ENCODE results near the gene AP3S2. TPM values are rescaled to one million over a fixed set of nuclear protein-coding genes. Genes with fewer than 3 reads are reported as not detected.
A peak's percentile ranks its signal among the peaks of the same experiment; 100 is the strongest.

AP3S2 gene
- total RNA-seq, 2 donors from 2014 or later = 32.3 to 57.6 TPM

DNA sequence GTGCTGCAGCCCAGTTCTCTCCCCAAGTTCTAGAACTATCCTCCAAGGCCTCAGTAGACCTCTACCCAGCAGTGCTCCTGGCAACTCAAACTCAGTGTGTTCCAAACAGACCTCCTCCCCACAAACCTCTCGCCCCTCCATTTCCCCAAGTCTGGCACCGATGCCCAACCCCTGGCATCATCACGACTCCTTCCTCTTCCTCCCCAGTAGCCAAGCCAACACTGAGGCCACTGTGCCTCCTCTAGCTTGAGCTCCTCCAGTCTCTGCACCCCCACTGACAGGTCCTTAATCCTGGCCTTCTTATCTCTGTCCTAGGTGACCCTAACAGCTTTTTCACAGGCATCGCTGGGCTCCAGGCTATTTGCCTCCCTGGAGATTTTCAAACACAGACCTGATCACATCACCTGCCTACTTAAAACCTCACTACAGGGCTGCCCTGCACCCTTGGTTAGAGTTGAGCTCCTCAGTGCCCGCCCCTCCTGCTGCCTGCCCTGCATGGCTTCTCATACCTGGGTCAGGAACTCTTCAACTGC is 12.1 kb upstream of the AP3S2 start:
- no peak overlapping the region for H3K4me3 ChIP-seq
- no peaks in the 10 kb centered on the region for H3K27me3 ChIP-seq
- H3K9me3 ChIP-seq = no peaks in the 10 kb centered on the region
- H3K27ac ChIP-seq = no peak overlapping the region
- DNase-seq (no peak), ATAC-seq (no peak)
- intact Hi-C loops (cut with DNase I) = loop anchor here (10.0 kb wide), 1 partner anchor 69 kb away; no protein-coding TSS in a partner anchor
- WGBS, 2 donors = 93 to 98% methylated on average over 5 of the region's 5 CpGs
- peaks cover 0 to 13% of the 10 kb centered on the region in 2 donors for H3K36me3 ChIP-seq (replicated peaks in 1 of 2; ENCODE audit: insufficient read depth in 1 of 2, low read depth in 2 of 2)
- peaks cover 21% of the 10 kb centered on the region for H3K4me1 ChIP-seq
- TF ChIP-seq CTCF (IDR thresholded peaks at IDR 0.05) (no peak), POLR2A (IDR thresholded peaks at IDR 0.05) (no peak)

- DNase-seq (peak in 1 of 4 donors; percentile 72), ATAC-seq (no peak)
- Histone ChIP-seq H3K27me3 (no peaks in the 10 kb centered on the region), H3K27ac (peak overlapping the region in 1 of 4 donors; percentile 7), H3K4me1 (peaks cover 7% of the 10 kb centered on the region), H3K9me3 (no peaks in the 10 kb centered on the region), H3K36me3 (replicated peaks in 1 of 2; ENCODE audit: insufficient read depth in 1 of 2, low read depth in 2 of 2) (peaks cover 0 to 13% of the 10 kb centered on the region in 2 donors), H3K4me3 (no peak overlapping the region)
- intact Hi-C loops (cut with DNase I) = loop anchor here (5.0 to 10.0 kb wide), 2 partner anchors 70 to 178 kb away; no protein-coding TSS in a partner anchor
- 85% methylated on average over 4 of the region's 5 CpGs; no CpG with 5 or more reads in 1 of the 2 donors for WGBS, 2 donors
- TF ChIP-seq CTCF (IDR thresholded peaks at IDR 0.05) (no peak), POLR2A (IDR thresholded peaks at IDR 0.05) (no peak)
These were observed 10.7 kb upstream of the AP3S2 start for GRCh38 chr15:89904519-89904918.

- WGBS, 2 donors = 95 to 100% methylated on average over 7 to 11 of the region's 11 CpGs
- Histone ChIP-seq H3K27ac (no peak overlapping the region), H3K9me3 (no peaks in the 10 kb centered on the region), H3K4me1 (peaks cover 3% of the 10 kb centered on the region), H3K36me3 (replicated peaks in 1 of 2; ENCODE audit: insufficient read depth in 1 of 2, low read depth in 2 of 2) (peaks cover 0 to 13% of the 10 kb centered on the region in 2 donors), H3K27me3 (no peaks in the 10 kb centered on the region), H3K4me3 (no peak overlapping the region)
- TF ChIP-seq POLR2A (IDR thresholded peaks at IDR 0.05) (no peak), CTCF (IDR thresholded peaks at IDR 0.05) (no peak)
- intact Hi-C loops (cut with DNase I) = loop anchor here (5.0 to 10.0 kb wide), 2 partner anchors 71 to 179 kb away; no protein-coding TSS in a partner anchor
- no peak for DNase-seq
- no peak for ATAC-seq
These were observed 10.0 kb upstream of the AP3S2 start for GRCh38 chr15:89903858-89904130.

GRCh38 chr15:89903015-89903857 is 9.4 kb upstream of the AP3S2 start:
- no peak for TF ChIP-seq CTCF (IDR thresholded peaks at IDR 0.05)
- no peak for TF ChIP-seq POLR2A (IDR thresholded peaks at IDR 0.05)
- H3K27ac ChIP-seq = no peak overlapping the region
- H3K36me3 ChIP-seq (replicated peaks in 1 of 2; ENCODE audit: insufficient read depth in 1 of 2, low read depth in 2 of 2) = peaks cover 0 to 13% of the 10 kb centered on the region in 2 donors
- peaks cover 3% of the 10 kb centered on the region for H3K4me1 ChIP-seq
- no peaks in the 10 kb centered on the region for H3K9me3 ChIP-seq
- 93 to 95% methylated on average over 11 to 15 of the region's 15 CpGs for WGBS, 2 donors
- H3K4me3 ChIP-seq = no peak overlapping the region
- no peak for ATAC-seq
- H3K27me3 ChIP-seq = no peaks in the 10 kb centered on the region
- no peak for DNase-seq
- intact Hi-C loops (cut with DNase I) = loop anchor here (5.0 to 10.0 kb wide), 2 partner anchors 72 to 179 kb away; no protein-coding TSS in a partner anchor
